GM19468 (cell line): ENCODE measurements around the gene TBXT.

ENCODE experiments used
- ATAC-seq: cut with Tn5 transposase; IDR thresholded peaks from one replicate; pipeline ENCODE4 v1.9.1; 2021; ENCODE audit warnings: mild to moderate bottlenecking, moderate library complexity, moderate number of reproducible peaks; ENCODE audit not compliant: unreplicated experiment; ENCODE audit errors: extremely low read depth

TBXT gene

GRCh38 chr6:166119116-166119911 is 48.3 kb downstream of the TBXT start:
- no peak for ATAC-seq

- ATAC-seq, result no peak
These were observed 52.0 kb downstream of the TBXT start for GRCh38 chr6:166115609-166116008.

DNA sequence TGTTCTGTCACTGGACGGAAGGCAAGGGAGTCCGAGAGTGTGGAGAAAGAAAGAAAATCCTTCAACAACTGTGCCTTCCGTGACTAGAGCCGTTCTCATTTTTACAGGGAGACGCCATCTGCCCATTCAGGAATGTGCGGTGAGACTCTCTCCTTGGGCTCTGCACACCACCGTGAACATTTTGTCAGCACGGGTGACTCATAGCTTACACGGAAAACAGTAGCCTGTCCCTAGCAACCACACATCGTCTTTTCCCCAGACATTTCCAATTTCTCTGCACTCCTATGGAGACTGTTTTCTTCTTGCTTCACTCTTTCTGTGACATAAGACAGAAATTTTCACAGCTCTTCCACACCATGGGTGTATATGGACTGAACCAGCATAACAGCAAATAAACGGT is 55.1 kb downstream of the TBXT start:
- ATAC-seq, result no peak

DNA sequence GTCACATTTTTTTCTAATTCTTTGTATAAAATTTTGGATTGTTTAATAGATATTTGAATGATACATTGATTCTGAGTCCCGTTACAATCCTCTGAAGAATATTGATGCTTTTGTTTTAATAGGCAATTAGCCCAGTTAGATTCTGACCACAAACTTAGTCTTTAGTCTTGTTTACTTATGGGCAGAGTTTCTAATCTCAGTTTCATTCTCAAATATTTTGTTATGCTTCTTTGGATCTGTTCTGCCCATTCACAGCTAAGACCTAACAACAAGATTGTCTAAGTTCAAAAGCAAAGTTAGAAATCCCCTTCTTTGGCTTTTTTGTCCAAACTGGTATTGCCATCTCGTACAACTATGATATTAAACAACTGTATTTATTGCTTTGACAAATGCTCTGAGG is 58.0 kb downstream of the TBXT start:
- ATAC-seq, result no peak
